H1 (cell line): ENCODE results near the gene FHIT. TPM values are rescaled to one million over a fixed set of nuclear protein-coding genes. Genes with fewer than 3 reads are reported as not detected.

ENCODE experiments used
- CTCF ChIA-PET: fragments of 300-600 bp; sonication (Branson Sonifier 250); formaldehyde crosslinking; loops from one replicate; lab custom pipeline; 2021; ENCODE audit not compliant: partially characterized antibody; lab: Charles Lee
- POLR2A ChIA-PET: fragments of 300-600 bp; sonication (Branson Sonifier 250); formaldehyde crosslinking; loops from one replicate; lab custom pipeline; 2021; ENCODE audit warnings: inconsistent platforms; ENCODE audit not compliant: partially characterized antibody; lab: Charles Lee
- DNase-seq, 2 experiments: peaks; one replicate each; pipeline versions ENCODE4 v3.0.0 to v3.0.0-alpha.2; 2010 to 2022; ENCODE audit warnings: low spot score in 2 of 2, low read depth in 1 of 2, mixed read lengths in 1 of 2
- FAIRE-seq: peaks from 2 replicates; lab custom pipeline; 2011; peaks lifted over from hg19 to GRCh38; lab: Jason Lieb, UNC
- H2AFZ ChIP-seq: 2 replicates; pipeline ENCODE4 v1.8.1; 2012; ENCODE audit warnings: low read length, inconsistent platforms
- H2AK5ac ChIP-seq: 2 replicates; pipeline ENCODE4 v1.6.1; 2013; ENCODE audit warnings: low read depth, low read length
- H2BK120ac ChIP-seq: replicated peaks from 2 replicates; pipeline ENCODE3; 2013; ENCODE audit warnings: low read depth, low read length, inconsistent platforms
- H2BK12ac ChIP-seq: 2 replicates; pipeline ENCODE4 v1.6.1; 2013; ENCODE audit warnings: low read depth, low read length
- H2BK15ac ChIP-seq: 2 replicates; pipeline ENCODE4 v1.6.1; 2013; ENCODE audit warnings: low read length
- H2BK20ac ChIP-seq: 2 replicates; pipeline ENCODE4 v1.6.1; 2013; ENCODE audit warnings: low read length
- H2BK5ac ChIP-seq: 2 replicates; pipeline ENCODE4 v1.6.1; 2013; ENCODE audit warnings: low read depth, low read length
- H3K14ac ChIP-seq: 2 replicates; pipeline ENCODE4 v1.6.1; 2013; ENCODE audit warnings: inconsistent platforms; ENCODE audit not compliant: insufficient read length
- H3K18ac ChIP-seq: 2 replicates; pipeline ENCODE4 v1.6.1; 2013; ENCODE audit warnings: low read length; ENCODE audit errors: extremely low read depth
- H3K23ac ChIP-seq: 2 replicates; pipeline ENCODE4 v1.6.1; 2013; ENCODE audit warnings: inconsistent platforms; ENCODE audit not compliant: insufficient read length
- H3K23me2 ChIP-seq: 2 replicates; pipeline ENCODE4 v1.6.1; 2013; ENCODE audit warnings: low read depth, low read length
- H3K27ac ChIP-seq: 2 replicates; pipeline ENCODE4 v1.6.1; 2011; ENCODE audit warnings: low read depth, low read length, inconsistent platforms
- H3K27me3 ChIP-seq, 4 experiments: replicated peaks in 1 of 4; 1 replicate in 1 of 4; 2 replicates in 3 of 4; pipeline versions ENCODE4 v1.6.1 to v1.8.1; 2011 to 2013; ENCODE audit warnings: low read length in 3 of 4, mild to moderate bottlenecking in 3 of 4, inconsistent platforms in 2 of 4, mixed read lengths in 2 of 4, moderate library complexity in 1 of 4; ENCODE audit not compliant: control insufficient read depth in 3 of 4, insufficient read depth in 3 of 4; ENCODE audit errors: extremely low read depth in 1 of 4
- H3K36me3 ChIP-seq, 4 experiments: 2 replicates each; pipeline versions ENCODE4 v1.6.1 to v1.8.1; 2011 to 2013; ENCODE audit warnings: mild to moderate bottlenecking in 4 of 4, low read length in 3 of 4, moderate library complexity in 2 of 4, control low read depth in 1 of 4, inconsistent platforms in 1 of 4; ENCODE audit not compliant: insufficient read depth in 4 of 4, control insufficient read depth in 2 of 4
- H3K4ac ChIP-seq: replicated peaks from 2 replicates; pipeline ENCODE3; 2013; ENCODE audit warnings: low read length, low read depth, mixed read lengths, inconsistent platforms; ENCODE audit not compliant: insufficient read length
- H3K4me1 ChIP-seq, 4 experiments: replicated peaks in 1 of 4; 1 replicate in 1 of 4; 2 replicates in 3 of 4; pipeline versions ENCODE4 v1.6.1 to v1.8.1; 2011 to 2013; ENCODE audit warnings: low read length in 3 of 4, inconsistent platforms in 2 of 4, mixed read lengths in 1 of 4; ENCODE audit not compliant: insufficient read depth in 4 of 4, control insufficient read depth in 3 of 4
- H3K4me2 ChIP-seq, 2 experiments: 2 replicates each; pipeline versions ENCODE4 v1.6.1 to v1.8.1; 2011 to 2013; ENCODE audit warnings: low read depth in 2 of 2, low read length in 2 of 2, control low read depth in 1 of 2, inconsistent platforms in 1 of 2, mild to moderate bottlenecking in 1 of 2; ENCODE audit not compliant: insufficient read depth in 1 of 2
- H3K4me3 ChIP-seq, 4 experiments: fragments of 200-600, 300-600 bp in 1 of 4; sonication (generic), shearing (Covaris generic), sonication (Bioruptor Twin) in 1 of 4; 2 replicates each; pipeline versions ENCODE4 v1.5.1 to v1.8.1; 2011 to 2016; ENCODE audit warnings: low read length in 4 of 4, low read depth in 3 of 4, control low read depth in 2 of 4, inconsistent platforms in 2 of 4, mild to moderate bottlenecking in 2 of 4, mixed read lengths in 1 of 4, moderate library complexity in 1 of 4; ENCODE audit not compliant: insufficient read depth in 2 of 4; ENCODE audit errors: extremely low read depth in 1 of 4
- H3K56ac ChIP-seq: replicated peaks from 2 replicates; pipeline ENCODE3; 2013; ENCODE audit warnings: low read depth, mild to moderate bottlenecking, mixed read lengths, low read length, inconsistent platforms; ENCODE audit not compliant: insufficient read length
- H3K79me1 ChIP-seq: 2 replicates; pipeline ENCODE4 v1.6.1; 2013; ENCODE audit warnings: low read depth, low read length, control low read depth
- H3K79me2 ChIP-seq, 2 experiments: 2 replicates each; pipeline versions ENCODE4 v1.6.1 to v1.8.1; 2012 to 2013; ENCODE audit warnings: low read length in 2 of 2, mild to moderate bottlenecking in 2 of 2, inconsistent platforms in 1 of 2; ENCODE audit not compliant: insufficient read depth in 2 of 2, control insufficient read depth in 1 of 2
- H3K9ac ChIP-seq, 4 experiments: replicated peaks in 1 of 4; 1 replicate in 1 of 4; 2 replicates in 3 of 4; pipeline versions ENCODE4 v1.6.1 to v1.8.1; 2011 to 2013; ENCODE audit warnings: low read depth in 3 of 4, low read length in 3 of 4, control low read depth in 2 of 4, mild to moderate bottlenecking in 2 of 4, moderate library complexity in 2 of 4, inconsistent platforms in 1 of 4; ENCODE audit errors: extremely low read depth in 1 of 4
- H3K9me3 ChIP-seq, 2 experiments: 2 replicates each; pipeline versions ENCODE4 v1.6.1 to v1.8.1; 2012 to 2013; ENCODE audit warnings: mild to moderate bottlenecking in 2 of 2, moderate library complexity in 2 of 2, control low read depth in 1 of 2, inconsistent platforms in 1 of 2, low read depth in 1 of 2, low read length in 1 of 2, mixed read lengths in 1 of 2; ENCODE audit not compliant: insufficient read depth in 2 of 2
- H4K20me1 ChIP-seq, 2 experiments: replicated peaks in 1 of 2; 2 replicates each; pipeline versions ENCODE3 to v1.8.1; 2011 to 2013; ENCODE audit warnings: inconsistent platforms in 2 of 2, low read length in 2 of 2, mild to moderate bottlenecking in 1 of 2; ENCODE audit not compliant: insufficient read depth in 2 of 2, control insufficient read depth in 1 of 2
- H4K5ac ChIP-seq: 2 replicates; pipeline ENCODE4 v1.6.1; 2013; ENCODE audit warnings: low read length, low read depth, mixed read lengths, inconsistent platforms; ENCODE audit not compliant: insufficient read length
- H4K8ac ChIP-seq: 2 replicates; pipeline ENCODE4 v1.8.0; 2013; ENCODE audit warnings: mild to moderate bottlenecking, moderate library complexity, low read length, inconsistent platforms; ENCODE audit not compliant: insufficient read depth; ENCODE audit errors: extremely low read depth
- H4K91ac ChIP-seq: replicated peaks from 2 replicates; pipeline ENCODE3; 2013; ENCODE audit warnings: low read length, mixed read lengths, inconsistent platforms; ENCODE audit not compliant: insufficient read length
- BCL11A ChIP-seq, 2 experiments: IDR thresholded peaks; one replicate each; pipeline ENCODE4 v1.6.1; 2011; ENCODE audit warnings: low read depth in 2 of 2, low read length in 2 of 2, mild to moderate bottlenecking in 2 of 2
- BRCA1 ChIP-seq: IDR thresholded peaks from 2 replicates; pipeline ENCODE4 v1.6.1; 2012; ENCODE audit warnings: low read depth, low read length, improper control_type of control experiment
- CHD2 ChIP-seq: IDR thresholded peaks from 2 replicates; pipeline ENCODE4 v1.6.1; 2012; ENCODE audit warnings: low read length, improper control_type of control experiment
- EP300 ChIP-seq, 2 experiments: IDR thresholded peaks; 1 replicate in 1 of 2; 2 replicates in 1 of 2; pipeline ENCODE4 v1.6.1; 2011 to 2012; ENCODE audit warnings: low read depth in 2 of 2, low read length in 2 of 2, mild to moderate bottlenecking in 2 of 2, borderline replicate concordance in 1 of 2, inconsistent platforms in 1 of 2, moderate library complexity in 1 of 2
- KDM1A ChIP-seq: fragments of 200-600, 300-600 bp; sonication (generic); IDR thresholded peaks from 2 replicates; pipeline ENCODE4 v1.7.1; 2016; ENCODE audit warnings: mild to moderate bottlenecking, low read length, borderline replicate concordance
- KDM4A ChIP-seq: IDR thresholded peaks from one replicate; pipeline ENCODE4 v1.7.1; 2012; ENCODE audit warnings: low read depth, mild to moderate bottlenecking, moderate library complexity, low read length, inconsistent platforms; ENCODE audit not compliant: severe bottlenecking
- RXRA ChIP-seq: IDR thresholded peaks from 2 replicates; pipeline ENCODE4 v1.6.1; 2011; ENCODE audit warnings: low read depth, mild to moderate bottlenecking, low read length, moderate library complexity; ENCODE audit not compliant: insufficient read depth
- SIRT6 ChIP-seq: IDR thresholded peaks from one replicate; pipeline ENCODE4 v1.7.1; 2012; ENCODE audit warnings: low read length, inconsistent platforms
- SIX5 ChIP-seq: IDR thresholded peaks from 2 replicates; pipeline ENCODE4 v1.6.1; 2011; ENCODE audit warnings: mild to moderate bottlenecking, low read depth, low read length
- SUZ12 ChIP-seq: fragments of 200-600 bp; sonication (generic); IDR thresholded peaks from 2 replicates; pipeline ENCODE4 v1.6.1; 2012; ENCODE audit warnings: mild to moderate bottlenecking, inconsistent platforms, low read length, moderate library complexity, mixed read lengths
- TCF12 ChIP-seq: IDR thresholded peaks from 2 replicates; pipeline ENCODE4 v1.6.1; 2011; ENCODE audit warnings: low read depth, mild to moderate bottlenecking, low read length
- TEAD4 ChIP-seq: IDR thresholded peaks from 2 replicates; pipeline ENCODE4 v1.6.1; 2012; ENCODE audit warnings: low read depth, low read length, inconsistent platforms, mixed read lengths
- WGBS, 2 experiments: shearing (Covaris generic) in 1 of 2; methylation state at CpG; one replicate each; pipeline versions ENCODE4 v1.1.6 to v1.1.7; 2013 to 2015; ENCODE audit warnings: low lambda C conversion rate in 2 of 2, mixed read lengths in 2 of 2, inconsistent platforms in 1 of 2, low coverage in 1 of 2, missing lambda C conversion rate in 1 of 2; ENCODE audit not compliant: insufficient replicate concordance in 2 of 2, insufficient coverage in 1 of 2, insufficient read length in 1 of 2; ENCODE audit errors: extremely low coverage in 1 of 2, missing lambda C conversion rate in 1 of 2; 5-methylcytosine and 5-hydroxymethylcytosine counted together
- polyA plus RNA-seq, 7 experiments: library from polyadenylated mRNA; depleted of rRNA in 3 of 7; stranded (reverse) in 5 of 7; unstranded in 2 of 7; fragments of >200 nt in 5 of 7; fragments of 200-250 nt in 2 of 7; gene quantifications; 1 replicate in 5 of 7; 2 replicates in 1 of 7; 4 replicates in 1 of 7; pipeline versions ENCODE4 v1.2.1 to v1.2.3, GENCODE V29; 2011 to 2013; ENCODE audit warnings: missing spikeins in 2 of 7, mixed read lengths in 2 of 7
- total RNA-seq: library from RNA; stranded (reverse); fragmentation: NEBNext Ultra II Directional; extraction: Animal tissue kit (Norgen Biotek cat#: 25700); gene quantifications from 2 replicates; pipeline ENCODE4 v1.2.1, GENCODE V29; 2021

Gene FHIT
- total and polyA plus RNA-seq, 2 of the 8 experiments (the other 6 are each of a cell fraction or from before 2014, with no cell fraction given): 1.2 to 3.2 TPM

- Histone ChIP-seq H3K9ac (no peak overlapping the region), H3K36me3 (no peaks in the 10 kb centered on the region), H2AFZ (no peak overlapping the region), H3K18ac (no peak overlapping the region), H2BK20ac (no peak overlapping the region), H3K4me2 (no peak overlapping the region), H2BK12ac (no peak overlapping the region), H4K8ac (no peak overlapping the region), H3K14ac (no peak overlapping the region), H4K20me1 (no peaks in the 10 kb centered on the region), H3K79me1 (no peaks in the 10 kb centered on the region), H3K23ac (no peak overlapping the region), H3K27me3 (no peaks in the 10 kb centered on the region), H3K4me3 (no peak overlapping the region), H3K9me3 (no peaks in the 10 kb centered on the region), H2AK5ac (no peak overlapping the region), H2BK5ac (no peak overlapping the region), H4K5ac (no peak overlapping the region), H4K91ac (no peak overlapping the region), H3K4ac (no peak overlapping the region), H2BK15ac (no peak overlapping the region), H3K56ac (no peak overlapping the region), H3K4me1 (peaks cover 0 to 8% (median 2%) of the 10 kb centered on the region in 4 experiments; a peak in 3 of 7 replicates), H3K79me2 (no peaks in the 10 kb centered on the region), H3K23me2 (no peaks in the 10 kb centered on the region), H3K27ac (no peak overlapping the region), H2BK120ac (no peak overlapping the region)
- 94% methylated on average over 2 of the region's 2 CpGs; no CpG with 5 or more reads in 1 of the 2 experiments for WGBS, 2 experiments
- DNase-seq (no peak), FAIRE-seq (no peak)
- ChIA-PET CTCF (no interaction called here), POLR2A (no interaction called here)
- no peak for TF ChIP-seq SIX5
- TF ChIP-seq TCF12: no peak
- TF ChIP-seq BRCA1: no peak
- no peak for TF ChIP-seq TEAD4
- TF ChIP-seq SUZ12: no peak
- TF ChIP-seq KDM4A: no peak
- TF ChIP-seq RXRA: no peak
- no peak for TF ChIP-seq CHD2
- no peak for TF ChIP-seq BCL11A (IDR thresholded peaks at IDR 0.05; ENCODE audit: low read depth in 2 of 2, low read length in 2 of 2)
- no peak for TF ChIP-seq EP300 (IDR thresholded peaks at IDR 0.05; ENCODE audit: borderline replicate concordance in 1 of 2, low read depth in 2 of 2, low read length in 2 of 2)
- no peak for TF ChIP-seq KDM1A
- TF ChIP-seq SIRT6: no peak
These were observed 1061.2 kb downstream of the FHIT start for GRCh38 chr3:60190073-60190472.
